ENCODE data around the gene SUFU. TPM values are rescaled to one million over a fixed set of nuclear protein-coding genes. Genes with fewer than 3 reads are reported as not detected.

The SUFU gene
- total and polyA plus RNA-seq, 4 donors = 3.5 to 14.8 (median 9.8) TPM

GRCh38 chr10:102649797-102650654 lies 146.3 kb downstream of the SUFU start:
- H3K9me3 ChIP-seq (ENCODE audit: control insufficient read depth in 4 of 4, insufficient read depth in 3 of 4, low read length in 3 of 4) = no peaks in the 10 kb centered on the region
- H3K4me1 ChIP-seq (ENCODE audit: control insufficient read depth in 5 of 5, insufficient read depth in 5 of 5, low read length in 5 of 5) = peaks cover 17 to 60% (median 39%) of the 10 kb centered on the region in 5 donors
- no peaks in the 10 kb centered on the region for H3K27me3 ChIP-seq (ENCODE audit: control insufficient read depth in 3 of 3, insufficient read depth in 3 of 3, low read length in 2 of 3)
- H3K4me3 ChIP-seq = no peak overlapping the region
- TF ChIP-seq CTCF (IDR thresholded peaks at IDR 0.05; ENCODE audit: control extremely low read depth, extremely low read depth) = no peak
- no peak for ATAC-seq (ENCODE audit: insufficient read depth, low FRiP score)
- H3K27ac ChIP-seq (ENCODE audit: low read depth in 1 of 2, low read length in 1 of 2) = peak overlapping the region; percentile 46 to 96
- 54 to 77% methylated on average over 11 to 12 of the region's 12 CpGs for WGBS, 2 donors
- DNase-seq = no peak
- no peak overlapping the region for H3K9ac ChIP-seq (ENCODE audit: insufficient read depth in 1 of 2, low read length in 2 of 2)
- H3K36me3 ChIP-seq (ENCODE audit: control insufficient read depth in 4 of 4, insufficient read depth in 4 of 4, low read length in 4 of 4) = peaks cover under 1 to 43% (median 15%) of the 10 kb centered on the region in 4 donors

GRCh38 chr10:102650655-102651454 lies 147.1 kb downstream of the SUFU start:
- H3K27ac ChIP-seq (ENCODE audit: low read depth in 1 of 2, low read length in 1 of 2) = peak overlapping the region in 1 of 2 donors; percentile 71
- ATAC-seq (ENCODE audit: insufficient read depth, low FRiP score) = no peak
- no peaks in the 10 kb centered on the region for H3K27me3 ChIP-seq (ENCODE audit: control insufficient read depth in 3 of 3, insufficient read depth in 3 of 3, low read length in 2 of 3)
- 47 to 48% methylated on average over 10 to 11 of the region's 11 CpGs for WGBS, 2 donors
- no peaks in the 10 kb centered on the region for H3K9me3 ChIP-seq (ENCODE audit: control insufficient read depth in 4 of 4, insufficient read depth in 3 of 4, low read length in 3 of 4)
- no peak for DNase-seq
- peaks cover 17 to 60% (median 39%) of the 10 kb centered on the region in 5 donors for H3K4me1 ChIP-seq (ENCODE audit: control insufficient read depth in 5 of 5, insufficient read depth in 5 of 5, low read length in 5 of 5)
- H3K36me3 ChIP-seq (ENCODE audit: control insufficient read depth in 4 of 4, insufficient read depth in 4 of 4, low read length in 4 of 4) = peaks cover 6 to 48% (median 22%) of the 10 kb centered on the region in 4 donors
- no peak overlapping the region for H3K9ac ChIP-seq (ENCODE audit: insufficient read depth in 1 of 2, low read length in 2 of 2)
- no peak for TF ChIP-seq CTCF (IDR thresholded peaks at IDR 0.05; ENCODE audit: control extremely low read depth, extremely low read depth)
- no peak overlapping the region for H3K4me3 ChIP-seq

GRCh38 chr10:102651455-102652169 lies 147.8 kb downstream of the SUFU start:
- Histone ChIP-seq H3K4me1 (ENCODE audit: control insufficient read depth in 5 of 5, insufficient read depth in 5 of 5, low read length in 5 of 5) (peaks cover 16 to 60% (median 37%) of the 10 kb centered on the region in 5 donors), H3K27me3 (ENCODE audit: control insufficient read depth in 3 of 3, insufficient read depth in 3 of 3, low read length in 2 of 3) (no peaks in the 10 kb centered on the region), H3K36me3 (ENCODE audit: control insufficient read depth in 4 of 4, insufficient read depth in 4 of 4, low read length in 4 of 4) (peaks cover 14 to 56% (median 24%) of the 10 kb centered on the region in 4 donors), H3K4me3 (no peak overlapping the region), H3K27ac (ENCODE audit: low read depth in 1 of 2, low read length in 1 of 2) (peak overlapping the region in 1 of 2 donors; percentile 71), H3K9me3 (ENCODE audit: control insufficient read depth in 4 of 4, insufficient read depth in 3 of 4, low read length in 3 of 4) (no peaks in the 10 kb centered on the region), H3K9ac (ENCODE audit: insufficient read depth in 1 of 2, low read length in 2 of 2) (no peak overlapping the region)
- no peak for TF ChIP-seq CTCF (IDR thresholded peaks at IDR 0.05; ENCODE audit: control extremely low read depth, extremely low read depth)
- DNase-seq (no peak), ATAC-seq (ENCODE audit: insufficient read depth, low FRiP score) (no peak)
- WGBS, 2 donors = 68 to 70% methylated on average over 11 of the region's 11 CpGs

Data from lung (tissue), 12 donors.